ENCODE measurements around the gene DDC.
"Not testable (repeated sequence)": the region's sequence is repeated elsewhere in the genome, so short reads cannot be mapped to it uniquely, and the experiment has no call there.

Gene DDC

GRCh38 chr7:50463035-50463434 lies 102.2 kb downstream of the DDC start:
- no peak overlapping the region for H3K4me3 ChIP-seq (ENCODE audit: low read depth, low read length)
- no peak for TF ChIP-seq CTCF (IDR thresholded peaks at IDR 0.05; ENCODE audit: borderline replicate concordance, insufficient read depth, low read depth, low read length)

- no peak for TF ChIP-seq CTCF (IDR thresholded peaks at IDR 0.05; ENCODE audit: borderline replicate concordance, insufficient read depth, low read depth, low read length)
- no peak overlapping the region for H3K4me3 ChIP-seq (ENCODE audit: low read depth, low read length)
These were observed 102.8 kb downstream of the DDC start for GRCh38 chr7:50462361-50462760.

GRCh38 chr7:50461695-50462094 lies 103.5 kb downstream of the DDC start:
- TF ChIP-seq CTCF (IDR thresholded peaks at IDR 0.05; ENCODE audit: borderline replicate concordance, insufficient read depth, low read depth, low read length) = no peak
- H3K4me3 ChIP-seq (ENCODE audit: low read depth, low read length) = no peak overlapping the region

GRCh38 chr7:50459183-50459582 lies 106.0 kb downstream of the DDC start:
- H3K4me3 ChIP-seq (ENCODE audit: low read depth, low read length) = not testable (repeated sequence)

GRCh38 chr7:50458651-50459050 lies 106.6 kb downstream of the DDC start:
- H3K4me3 ChIP-seq (ENCODE audit: low read depth, low read length) = not testable (repeated sequence)

GRCh38 chr7:50456371-50457123 lies 108.7 kb downstream of the DDC start:
- no peak for TF ChIP-seq CTCF (IDR thresholded peaks at IDR 0.05; ENCODE audit: borderline replicate concordance, insufficient read depth, low read depth, low read length)
- H3K4me3 ChIP-seq (ENCODE audit: low read depth, low read length) = no peak overlapping the region

GRCh38 chr7:50455658-50456057 lies 109.5 kb downstream of the DDC start:
- no peak for TF ChIP-seq CTCF (IDR thresholded peaks at IDR 0.05; ENCODE audit: borderline replicate concordance, insufficient read depth, low read depth, low read length)
- H3K4me3 ChIP-seq (ENCODE audit: low read depth, low read length) = no peak overlapping the region

GRCh38 chr7:50454968-50455367 lies 110.2 kb downstream of the DDC start:
- TF ChIP-seq CTCF (IDR thresholded peaks at IDR 0.05; ENCODE audit: borderline replicate concordance, insufficient read depth, low read depth, low read length) = no peak

More at GRCh38 chr7:50454968-50455367, 110.2 kb downstream of the DDC start:
- H3K4me3 ChIP-seq (ENCODE audit: low read depth, low read length) = no peak overlapping the region
